ENCODE results near the gene CEP44. TPM values are rescaled to one million over a fixed set of nuclear protein-coding genes. Genes with fewer than 3 reads are reported as not detected.

Gene CEP44
- total and polyA plus RNA-seq, 2 of the 4 experiments (the other 2 are of a cell fraction), result 3.5 to 9.5 TPM

GRCh38 chr4:174274436-174274835 lies 9.3 kb upstream of the CEP44 start:
- WGBS, 2 experiments (ENCODE audit: extremely low coverage in 2 of 2, insufficient read length in 1 of 2), result no CpG with 5 or more reads among the region's 3 CpGs
- Histone ChIP-seq H3K4me1 (ENCODE audit: control insufficient read depth, insufficient read depth, low read length) (no peaks in the 10 kb centered on the region), H3K79me1 (ENCODE audit: low read depth in 1 of 2, low read length in 2 of 2) (peaks cover 7 to 14% of the 10 kb centered on the region in 2 experiments; a peak in 3 of 4 replicates), H2AK5ac (ENCODE audit: low read depth, low read length) (no peak overlapping the region), H3K9ac (ENCODE audit: low read depth, low read length) (no peak overlapping the region), H4K91ac (ENCODE audit: insufficient read depth, low read depth, low read length) (no peak overlapping the region), H2AFZ (replicated peaks; ENCODE audit: low read length, poor library complexity) (no peak overlapping the region), H3K27me3 (ENCODE audit: control insufficient read depth, insufficient read depth, low read length) (no peaks in the 10 kb centered on the region), H2AK9ac (replicated peaks; ENCODE audit: low read depth, low read length, poor library complexity) (no peak overlapping the region), H3K14ac (replicated peaks; ENCODE audit: low read depth, low read length) (no peak overlapping the region), H3K9me3 (ENCODE audit: control insufficient read depth, insufficient read depth, low read length) (no peaks in the 10 kb centered on the region), H3K27ac (ENCODE audit: insufficient read depth, low read length) (no peak overlapping the region), H3K4me2 (ENCODE audit: low read depth, low read length) (no peak overlapping the region), H3K18ac (ENCODE audit: low read depth, low read length) (no peak overlapping the region), H2BK120ac (ENCODE audit: low read depth, low read length) (no peak overlapping the region), H3K4me3 (ENCODE audit: insufficient read depth, low read depth, low read length) (no peak overlapping the region), H3K36me3 (ENCODE audit: control insufficient read depth, insufficient read depth, low read length) (no peaks in the 10 kb centered on the region), H3K23ac (ENCODE audit: low read depth, low read length) (no peak overlapping the region), H3K9me1 (ENCODE audit: insufficient read depth, low read length) (no peaks in the 10 kb centered on the region), H3K4ac (ENCODE audit: low read depth, low read length) (no peak overlapping the region), H2BK20ac (ENCODE audit: low read depth, low read length) (no peak overlapping the region), H4K5ac (ENCODE audit: low read depth, low read length) (no peak overlapping the region), H2BK15ac (ENCODE audit: low read depth, low read length) (no peak overlapping the region), H4K20me1 (ENCODE audit: insufficient read depth, low read length) (no peaks in the 10 kb centered on the region), H4K8ac (ENCODE audit: low read depth in 2 of 2, low read length in 2 of 2) (no peak overlapping the region), H3K56ac (ENCODE audit: extremely low read depth, insufficient read depth, low read length) (no peak overlapping the region), H2BK5ac (ENCODE audit: low read depth, low read length, poor library complexity, severe bottlenecking) (no peak overlapping the region)
- CTCF ChIA-PET, result no interaction called here
- in situ Hi-C loops (cut with MboI; ENCODE audit: low sequenced_read_pairs), result no loop called here
- no peak for DNase-seq
- intact Hi-C loops (cut with micrococcal nuclease), result no loop called here
- no TSS peak for BruUV-seq (replicated peaks)
- dilution Hi-C loops (cut with HindIII; ENCODE audit: low sequenced_read_pairs, unreplicated experiment), result no loop called here
- POLR2A ChIA-PET (ENCODE audit: unreplicated experiment), result no interaction called here
- TF ChIP-seq FOS (IDR thresholded peaks at IDR 0.05; ENCODE audit: low read depth, low read length), result no peak
- TF ChIP-seq RAD21 (IDR thresholded peaks at IDR 0.05; ENCODE audit: low read length), result no peak
- TF ChIP-seq MXI1 (IDR thresholded peaks at IDR 0.05; ENCODE audit: borderline replicate concordance, low read depth, low read length), result no peak
- no peak for TF ChIP-seq RCOR1 (IDR thresholded peaks at IDR 0.05; ENCODE audit: insufficient replicate concordance, low read length)
- TF ChIP-seq CEBPB (IDR thresholded peaks at IDR 0.05; ENCODE audit: low read depth, low read length), result no peak
- TF ChIP-seq MAZ (IDR thresholded peaks at IDR 0.05; ENCODE audit: borderline replicate concordance, low read depth, low read length), result no peak
- no peak for TF ChIP-seq CTCF (conservative IDR thresholded peaks at IDR 0.05; ENCODE audit: low read depth, low read length)
- TF ChIP-seq NFE2L2 (IDR thresholded peaks at IDR 0.05; ENCODE audit: low read depth, low read length), result no peak
- TF ChIP-seq BHLHE40 (IDR thresholded peaks at IDR 0.05; ENCODE audit: low read depth, low read length), result no peak
- TF ChIP-seq POLR2A (IDR thresholded peaks at IDR 0.05; ENCODE audit: low read depth, low read length), result no peak
- TF ChIP-seq, protein P1, sequence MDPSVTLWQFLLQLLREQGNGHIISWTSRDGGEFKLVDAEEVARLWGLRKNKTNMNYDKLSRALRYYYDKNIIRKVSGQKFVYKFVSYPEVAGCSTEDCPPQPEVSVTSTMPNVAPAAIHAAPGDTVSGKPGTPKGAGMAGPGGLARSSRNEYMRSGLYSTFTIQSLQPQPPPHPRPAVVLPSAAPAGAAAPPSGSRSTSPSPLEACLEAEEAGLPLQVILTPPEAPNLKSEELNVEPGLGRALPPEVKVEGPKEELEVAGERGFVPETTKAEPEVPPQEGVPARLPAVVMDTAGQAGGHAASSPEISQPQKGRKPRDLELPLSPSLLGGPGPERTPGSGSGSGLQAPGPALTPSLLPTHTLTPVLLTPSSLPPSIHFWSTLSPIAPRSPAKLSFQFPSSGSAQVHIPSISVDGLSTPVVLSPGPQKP (IDR thresholded peaks at IDR 0.05; ENCODE audit: borderline replicate concordance, low read depth, low read length), result no peak
- TF ChIP-seq MAFK (IDR thresholded peaks at IDR 0.05; ENCODE audit: low read depth, low read length), result no peak
- TF ChIP-seq, protein P2, sequence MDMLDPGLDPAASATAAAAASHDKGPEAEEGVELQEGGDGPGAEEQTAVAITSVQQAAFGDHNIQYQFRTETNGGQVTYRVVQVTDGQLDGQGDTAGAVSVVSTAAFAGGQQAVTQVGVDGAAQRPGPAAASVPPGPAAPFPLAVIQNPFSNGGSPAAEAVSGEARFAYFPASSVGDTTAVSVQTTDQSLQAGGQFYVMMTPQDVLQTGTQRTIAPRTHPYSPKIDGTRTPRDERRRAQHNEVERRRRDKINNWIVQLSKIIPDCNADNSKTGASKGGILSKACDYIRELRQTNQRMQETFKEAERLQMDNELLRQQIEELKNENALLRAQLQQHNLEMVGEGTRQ (IDR thresholded peaks at IDR 0.05; ENCODE audit: low read depth, low read length), result no peak
- TF ChIP-seq RFX5 (IDR thresholded peaks at IDR 0.05; ENCODE audit: low read depth, low read length), result no peak
- no peak for TF ChIP-seq SMC3 (IDR thresholded peaks at IDR 0.05; ENCODE audit: low read depth, low read length)
- no peak for TF ChIP-seq CHD1 (IDR thresholded peaks at IDR 0.05; ENCODE audit: low read depth, low read length)
- ATAC-seq (ENCODE audit: low read depth), result no peak
